Prostate gland (tissue), 2 donors: ENCODE data around the gene PLAAT3. TPM values are rescaled to one million over a fixed set of nuclear protein-coding genes. Genes with fewer than 3 reads are reported as not detected.

Source experiments
- DNase-seq: peaks from one replicate; pipeline ENCODE4 v3.0.0-alpha.2; 2019; ENCODE audit warnings: low spot score
- H3K27ac ChIP-seq, 2 donors: fragments of 200-600 bp; sonication (generic); 2 replicates each; pipeline ENCODE4 v1.5.1; 2017 to 2019
- H3K27me3 ChIP-seq: fragments of 200-600 bp; sonication (generic); replicated peaks from 2 replicates; pipeline ENCODE4 v1.5.1; 2019; ENCODE audit not compliant: insufficient read depth
- H3K36me3 ChIP-seq, 2 donors: fragments of 200-600 bp; sonication (generic); 1 replicate in 1 of 2; 2 replicates in 1 of 2; pipeline versions ENCODE4 v1.5.1 to v1.8.1; 2017 to 2019
- H3K4me1 ChIP-seq: fragments of 200-600 bp; sonication (generic); replicated peaks from 2 replicates; pipeline ENCODE4 v1.5.1; 2019
- H3K4me3 ChIP-seq, 2 donors: fragments of 200-600 bp; sonication (generic); 2 replicates each; pipeline ENCODE4 v1.5.1; 2017 to 2019
- H3K9me3 ChIP-seq: fragments of 200-600 bp; sonication (generic); 2 replicates; pipeline ENCODE4 v1.5.1; 2017
- CTCF ChIP-seq, 4 experiments: fragments of 200-600 bp in 2 of 4; fragments of 450-650 bp in 2 of 4; sonication (generic) in 2 of 4; IDR thresholded peaks; 1 replicate in 3 of 4; 2 replicates in 1 of 4; pipeline ENCODE4 v1.5.1; 2016 to 2019; ENCODE audit warnings: antibody characterized with exemption in 4 of 4, mild to moderate bottlenecking in 2 of 4, moderate library complexity in 2 of 4
- POLR2A ChIP-seq: fragments of 450-650 bp; IDR thresholded peaks from one replicate; pipeline ENCODE4 v1.6.1; 2016; ENCODE audit warnings: antibody characterized with exemption, mild to moderate bottlenecking
- POLR2AphosphoS5 ChIP-seq: sonication (generic); formaldehyde crosslinking; IDR thresholded peaks from one replicate; pipeline ENCODE4 v1.6.1; 2017; ENCODE audit warnings: antibody characterized with exemption
- WGBS: methylation state at CpG from one replicate; pipeline ENCODE4 v1.1.5; 2018; 5-methylcytosine and 5-hydroxymethylcytosine counted together
- intact Hi-C: fragments of 100-400 bp; cut with DNase I; formaldehyde crosslinking; loops from one replicate; pipeline ENCODE4 v1.14.2; 2022
- total RNA-seq, 2 donors: library from RNA; depleted of rRNA; stranded (reverse); fragments of >200 nt; gene quantifications; one replicate each; pipeline ENCODE4 v1.1.0, GENCODE V29; 2016

The PLAAT3 gene
- total RNA-seq, 2 donors from 2014 or later: 7.0 to 118 TPM

DNA sequence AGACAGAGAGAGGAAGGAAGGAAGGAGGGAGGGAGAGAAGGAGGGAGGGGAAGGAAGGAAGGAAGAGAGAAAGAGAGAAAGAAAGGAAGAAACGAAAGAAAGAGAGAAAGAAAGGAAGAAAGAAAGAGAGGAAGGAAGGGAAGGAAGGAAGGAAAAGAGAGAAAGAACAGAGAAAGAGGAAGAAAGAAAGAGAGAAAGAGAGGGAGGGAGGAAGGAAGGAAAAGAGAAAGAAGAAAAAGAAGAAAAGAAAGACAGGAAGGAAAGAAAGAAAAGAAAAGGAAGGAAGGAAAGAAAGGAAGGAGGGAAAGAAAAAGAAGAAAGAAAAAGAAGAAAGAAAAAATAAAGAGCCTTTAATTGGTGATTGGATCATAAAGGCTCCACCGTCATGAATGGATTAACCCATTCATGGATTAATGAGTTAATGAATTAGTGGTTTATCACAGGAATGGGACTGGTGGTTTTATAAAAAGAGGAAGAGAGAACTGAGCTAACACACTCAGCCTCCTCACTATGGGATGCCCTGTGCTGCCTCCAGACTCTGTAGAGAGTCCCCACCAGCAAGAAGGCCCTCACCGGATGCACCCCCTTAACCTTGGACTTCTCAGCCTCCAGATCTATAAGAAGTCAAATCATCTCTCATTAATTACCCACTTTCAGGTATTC, 42.1 kb downstream of the PLAAT3 start:
- WGBS: 45% methylated on average over 3 of the region's 3 CpGs

DNA sequence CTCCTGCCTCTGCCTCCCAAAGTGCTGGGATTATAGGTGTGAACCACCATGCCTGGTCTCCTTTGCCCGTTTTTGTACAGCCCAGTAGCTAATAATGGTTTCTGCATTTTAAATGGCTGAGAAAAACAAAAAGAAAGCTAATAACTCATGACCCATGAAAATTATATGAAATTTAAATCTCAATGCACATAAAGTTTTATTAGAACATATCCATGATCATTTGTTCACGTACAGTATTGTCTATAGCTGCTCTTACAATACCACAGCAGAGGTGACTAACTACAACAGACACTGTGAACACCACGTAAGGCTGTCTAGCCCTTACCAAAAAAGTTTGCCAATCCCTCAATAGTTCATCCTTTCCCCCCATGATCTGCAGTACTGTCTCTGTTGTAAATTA, 44.7 kb downstream of the PLAAT3 start:
- Histone ChIP-seq H3K27ac (no peak overlapping the region), H3K4me1 (no peaks in the 10 kb centered on the region), H3K36me3 (no peaks in the 10 kb centered on the region), H3K4me3 (no peak overlapping the region), H3K9me3 (no peaks in the 10 kb centered on the region), H3K27me3 (no peaks in the 10 kb centered on the region)
- TF ChIP-seq CTCF (IDR thresholded peaks at IDR 0.05) (no peak), POLR2A (no peak), POLR2AphosphoS5 (no peak)
- 91% methylated on average over 3 of the region's 3 CpGs for WGBS
- DNase-seq: no peak
- intact Hi-C loops: no loop called here

More for the DNA sequence above, 42.1 kb downstream of the PLAAT3 start:
- no peaks in the 10 kb centered on the region for H3K9me3 ChIP-seq
- DNase-seq: no peak
- intact Hi-C loops: no loop called here
- TF ChIP-seq POLR2AphosphoS5 (no peak), CTCF (IDR thresholded peaks at IDR 0.05) (no peak), POLR2A (no peak)
- no peak overlapping the region for H3K27ac ChIP-seq
- no peak overlapping the region for H3K4me3 ChIP-seq
- H3K4me1 ChIP-seq: peaks cover 2% of the 10 kb centered on the region
- H3K36me3 ChIP-seq: no peaks in the 10 kb centered on the region
- H3K27me3 ChIP-seq: no peaks in the 10 kb centered on the region

DNA sequence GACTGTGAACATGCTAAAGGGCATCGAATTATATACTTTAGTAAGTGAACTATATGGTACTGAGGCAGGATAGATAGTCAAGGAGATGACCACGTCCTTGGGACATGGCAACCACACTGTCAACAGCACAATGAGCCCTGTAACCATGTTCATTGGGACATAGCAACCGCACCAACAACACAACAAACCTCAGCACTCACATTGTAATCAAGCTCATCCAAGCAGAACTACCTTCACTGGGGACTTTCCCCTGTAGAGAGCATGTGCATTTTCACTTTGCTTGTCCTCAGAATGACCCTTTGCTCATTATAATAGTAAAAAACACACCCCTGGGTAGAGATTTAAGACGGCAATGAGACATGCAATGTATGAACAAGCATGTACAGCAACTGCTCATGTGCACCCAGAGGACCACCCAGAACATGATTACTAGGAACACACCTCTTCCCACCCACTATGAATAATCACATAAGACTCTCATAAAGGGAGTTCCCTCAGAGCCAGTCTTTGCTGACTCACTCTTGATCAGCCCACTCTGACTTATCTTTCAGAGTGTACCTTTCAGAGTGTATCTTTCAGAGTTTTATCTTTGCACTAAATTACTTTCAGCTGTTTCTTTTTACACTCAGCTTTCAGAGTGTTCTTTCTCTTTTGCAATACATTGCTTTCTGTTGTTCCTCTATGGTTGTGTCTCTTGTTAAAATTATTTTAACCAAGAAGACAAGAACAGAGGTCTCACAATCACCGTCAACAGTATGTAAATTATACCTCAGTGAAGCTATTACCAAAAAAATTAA, 47.0 kb downstream of the PLAAT3 start:
- Histone ChIP-seq H3K36me3 (no peaks in the 10 kb centered on the region), H3K27me3 (no peaks in the 10 kb centered on the region), H3K9me3 (no peaks in the 10 kb centered on the region), H3K27ac (peak overlapping the region in 1 of 2 donors; percentile 4), H3K4me3 (no peak overlapping the region), H3K4me1 (no peaks in the 10 kb centered on the region)
- 25% methylated on average over 5 of the region's 5 CpGs for WGBS
- intact Hi-C loops: no loop called here
- TF ChIP-seq POLR2AphosphoS5 (peak; percentile 64), POLR2A (peak; percentile 33), CTCF (IDR thresholded peaks at IDR 0.05) (no peak)
- DNase-seq: peak; percentile 24

DNA sequence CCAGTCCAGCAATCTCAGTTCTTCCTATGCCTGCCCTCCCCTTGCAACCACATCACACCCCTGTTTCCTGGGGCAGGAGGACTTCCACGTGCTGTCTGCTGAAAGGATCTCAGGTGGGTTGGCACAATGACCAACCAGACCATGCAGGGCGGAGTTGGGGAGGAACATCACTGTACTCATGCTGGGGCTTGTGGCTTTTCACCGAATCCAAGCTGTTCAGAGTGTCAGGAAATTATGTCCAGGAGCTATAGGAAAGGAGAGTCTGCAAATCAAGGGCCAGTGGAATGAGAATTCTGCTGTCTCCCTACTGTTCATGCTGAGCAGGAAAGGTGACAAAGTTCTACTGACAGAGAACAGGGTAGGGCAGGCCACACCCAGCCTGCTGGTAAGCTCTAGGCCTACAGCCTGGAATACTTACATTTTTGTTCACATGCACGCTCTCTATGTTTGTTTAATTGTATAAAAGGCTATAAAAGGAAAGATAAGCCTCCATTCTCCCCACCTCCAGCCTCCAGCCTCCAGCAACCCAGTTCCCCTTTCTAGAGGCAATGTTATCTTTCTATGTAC, 49.4 kb downstream of the PLAAT3 start:
- H3K36me3 ChIP-seq: no peaks in the 10 kb centered on the region
- intact Hi-C loops: no loop called here
- WGBS: 44% methylated on average over 4 of the region's 4 CpGs
- H3K4me1 ChIP-seq: no peaks in the 10 kb centered on the region
- TF ChIP-seq POLR2A (no peak), POLR2AphosphoS5 (peak; percentile 62), CTCF (IDR thresholded peaks at IDR 0.05) (no peak)
- peak; percentile 63 for DNase-seq
- H3K9me3 ChIP-seq: no peaks in the 10 kb centered on the region
- H3K4me3 ChIP-seq: no peak overlapping the region
- H3K27me3 ChIP-seq: no peaks in the 10 kb centered on the region
- H3K27ac ChIP-seq: no peak overlapping the region
